ENCODE results near the gene SYNGR4.

- no peak for TF ChIP-seq CTCF (IDR thresholded peaks at IDR 0.05)
- peak in 3 of 4 donors; percentile 18 to 68 (median 29) for TF ChIP-seq POLR2A (IDR thresholded peaks at IDR 0.05)
These were observed 31.3 kb upstream of the SYNGR4 start for GRCh38 chr19:48332662-48333466.
